GM10266 (cell line): ENCODE measurements around the gene THBS1.
A peak's percentile ranks its signal among the peaks of the same experiment; 100 is the strongest.

Experiments
- DNase-seq: peaks from one replicate; pipeline ENCODE4 v3.0.0; 2012; ENCODE audit errors: extremely low spot score
- TF ChIP-seq, protein P1 (sequence below): IDR thresholded peaks from 2 replicates; pipeline ENCODE4 v1.5.1; 2012; ENCODE audit warnings: mild to moderate bottlenecking, low read depth; ENCODE audit not compliant: control insufficient read depth, insufficient read depth; ENCODE audit errors: missing control alignments

The THBS1 gene

DNA sequence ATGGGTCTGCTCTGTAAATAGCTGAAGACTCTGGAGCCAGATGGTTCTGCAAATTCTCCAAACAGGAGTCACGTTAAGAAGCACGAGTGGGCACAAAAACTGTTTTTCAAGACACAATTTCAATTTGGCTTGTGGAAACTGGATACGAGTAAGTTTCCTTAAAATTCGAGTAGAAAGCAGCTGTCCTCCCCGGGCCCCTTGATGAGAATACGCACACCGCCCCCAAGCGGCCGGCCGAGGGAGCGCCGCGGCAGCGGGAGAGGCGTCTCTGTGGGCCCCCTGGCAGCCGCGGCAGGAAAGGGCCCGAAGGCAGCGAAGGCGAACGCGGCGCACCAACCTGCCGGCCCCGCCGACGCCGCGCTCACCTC, 778 bp upstream of the THBS1 start:
- TF ChIP-seq, protein P1, sequence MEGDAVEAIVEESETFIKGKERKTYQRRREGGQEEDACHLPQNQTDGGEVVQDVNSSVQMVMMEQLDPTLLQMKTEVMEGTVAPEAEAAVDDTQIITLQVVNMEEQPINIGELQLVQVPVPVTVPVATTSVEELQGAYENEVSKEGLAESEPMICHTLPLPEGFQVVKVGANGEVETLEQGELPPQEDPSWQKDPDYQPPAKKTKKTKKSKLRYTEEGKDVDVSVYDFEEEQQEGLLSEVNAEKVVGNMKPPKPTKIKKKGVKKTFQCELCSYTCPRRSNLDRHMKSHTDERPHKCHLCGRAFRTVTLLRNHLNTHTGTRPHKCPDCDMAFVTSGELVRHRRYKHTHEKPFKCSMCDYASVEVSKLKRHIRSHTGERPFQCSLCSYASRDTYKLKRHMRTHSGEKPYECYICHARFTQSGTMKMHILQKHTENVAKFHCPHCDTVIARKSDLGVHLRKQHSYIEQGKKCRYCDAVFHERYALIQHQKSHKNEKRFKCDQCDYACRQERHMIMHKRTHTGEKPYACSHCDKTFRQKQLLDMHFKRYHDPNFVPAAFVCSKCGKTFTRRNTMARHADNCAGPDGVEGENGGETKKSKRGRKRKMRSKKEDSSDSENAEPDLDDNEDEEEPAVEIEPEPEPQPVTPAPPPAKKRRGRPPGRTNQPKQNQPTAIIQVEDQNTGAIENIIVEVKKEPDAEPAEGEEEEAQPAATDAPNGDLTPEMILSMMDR = peak; percentile 97
- DNase-seq = peak; percentile 83

DNA sequence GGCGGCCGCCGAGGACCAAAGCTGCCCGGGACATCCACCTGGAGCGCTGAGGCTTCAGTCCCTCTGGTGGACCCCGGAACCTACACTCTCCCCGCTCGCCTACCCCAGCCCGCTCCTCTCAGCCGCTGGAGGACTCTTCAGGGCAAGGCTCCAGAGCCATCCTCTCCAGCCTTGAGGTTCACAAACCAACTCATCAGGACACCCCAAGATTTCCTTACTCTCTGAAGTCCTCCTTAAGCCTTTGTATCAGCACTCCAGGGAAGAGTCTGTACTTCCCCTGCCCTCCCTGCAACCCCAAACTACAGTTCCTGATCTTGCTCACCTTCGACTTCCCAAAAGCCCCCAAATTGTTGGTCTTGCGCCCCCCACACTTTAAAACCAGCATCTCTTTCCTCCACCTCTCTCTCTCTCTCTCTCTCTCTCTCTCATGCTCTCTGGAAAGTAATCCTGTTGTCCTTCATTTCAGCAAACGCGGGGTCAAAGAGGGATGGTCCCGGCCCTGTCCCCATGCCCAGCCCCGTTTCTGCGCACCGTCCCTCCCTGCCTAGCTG, 438 bp downstream of the THBS1 start:
- TF ChIP-seq, protein P1 = no peak
- no peak for DNase-seq

DNA sequence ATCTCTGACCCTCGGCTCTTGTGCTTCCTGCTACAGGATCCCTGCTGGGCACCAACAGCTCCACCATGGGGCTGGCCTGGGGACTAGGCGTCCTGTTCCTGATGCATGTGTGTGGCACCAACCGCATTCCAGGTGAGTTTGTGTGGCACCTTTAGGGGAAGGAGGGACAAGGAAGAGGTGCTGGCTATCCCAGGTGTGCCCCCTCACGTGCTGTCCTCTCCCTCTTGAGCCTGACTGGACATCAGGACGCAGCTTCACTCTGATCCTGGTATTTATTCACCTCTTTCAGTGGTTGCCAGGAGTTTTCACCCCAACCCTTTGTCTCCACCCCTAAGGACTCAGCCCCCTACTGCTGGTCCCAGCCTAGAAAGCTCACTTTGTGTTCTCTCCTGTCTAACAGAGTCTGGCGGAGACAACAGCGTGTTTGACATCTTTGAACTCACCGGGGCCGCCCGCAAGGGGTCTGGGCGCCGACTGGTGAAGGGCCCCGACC, 960 bp downstream of the THBS1 start:
- no peak for DNase-seq
- TF ChIP-seq, protein P1 = peak; percentile 6

DNA sequence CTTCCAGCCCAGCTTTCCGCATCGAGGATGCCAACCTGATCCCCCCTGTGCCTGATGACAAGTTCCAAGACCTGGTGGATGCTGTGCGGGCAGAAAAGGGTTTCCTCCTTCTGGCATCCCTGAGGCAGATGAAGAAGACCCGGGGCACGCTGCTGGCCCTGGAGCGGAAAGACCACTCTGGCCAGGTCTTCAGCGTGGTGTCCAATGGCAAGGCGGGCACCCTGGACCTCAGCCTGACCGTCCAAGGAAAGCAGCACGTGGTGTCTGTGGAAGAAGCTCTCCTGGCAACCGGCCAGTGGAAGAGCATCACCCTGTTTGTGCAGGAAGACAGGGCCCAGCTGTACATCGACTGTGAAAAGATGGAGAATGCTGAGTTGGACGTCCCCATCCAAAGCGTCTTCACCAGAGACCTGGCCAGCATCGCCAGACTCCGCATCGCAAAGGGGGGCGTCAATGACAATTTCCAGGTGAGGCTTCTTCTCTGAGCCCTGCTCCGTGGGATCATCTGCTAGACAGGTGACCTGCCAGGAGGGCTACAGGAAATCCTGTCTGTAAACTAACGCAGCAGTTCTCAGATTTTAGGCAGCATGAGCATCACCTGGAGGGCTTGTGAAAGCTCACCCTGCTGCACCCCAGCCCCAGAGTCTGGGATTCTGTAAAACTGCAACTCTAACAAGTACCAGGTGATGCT, 1.6 kb downstream of the THBS1 start:
- TF ChIP-seq, protein P1 = no peak
- no peak for DNase-seq

- TF ChIP-seq, protein P1 = no peak
- DNase-seq = no peak
These were observed 2.2 kb downstream of the THBS1 start for GRCh38 chr15:39582977-39583595.

GRCh38 chr15:39583596-39584265, 2.9 kb downstream of the THBS1 start:
- peak; percentile 51 for DNase-seq
- TF ChIP-seq, protein P1 = peak; percentile 46
